HG02623 (cell line): ENCODE measurements around the gene RYR3.

Experiments
- ATAC-seq: cut with Tn5 transposase; IDR thresholded peaks from one replicate; pipeline ENCODE4 v1.9.1; 2021; ENCODE audit warnings: moderate library complexity; ENCODE audit not compliant: unreplicated experiment

The RYR3 gene

GRCh38 chr15:33636958-33637357 lies 326.2 kb downstream of the RYR3 start:
- no peak for ATAC-seq

DNA sequence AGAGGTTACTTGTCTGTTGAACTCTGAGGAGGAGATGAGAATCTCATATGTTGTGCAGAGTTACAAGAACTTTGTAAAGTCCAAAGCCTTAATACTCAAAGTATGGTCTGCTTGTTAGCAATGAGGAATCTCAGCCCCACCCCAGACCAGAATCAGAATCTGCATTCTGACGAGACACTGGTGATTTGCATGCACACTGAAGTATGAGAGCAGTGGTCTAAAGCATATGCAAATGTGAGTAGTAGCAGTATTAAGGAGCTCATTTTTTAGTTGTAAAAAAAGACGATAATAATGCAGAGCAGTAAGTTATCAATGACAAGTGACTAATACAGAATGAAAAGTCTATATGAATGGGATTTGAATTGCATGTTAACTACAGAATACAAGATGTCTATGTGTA lies 327.7 kb downstream of the RYR3 start:
- ATAC-seq, result no peak

- no peak for ATAC-seq
Observed at GRCh38 chr15:33639051-33639450, 328.3 kb downstream of the RYR3 start.

GRCh38 chr15:33639456-33639855 lies 328.7 kb downstream of the RYR3 start:
- no peak for ATAC-seq

GRCh38 chr15:33639978-33640377 lies 329.2 kb downstream of the RYR3 start:
- ATAC-seq, result no peak

GRCh38 chr15:33641069-33641468 lies 330.3 kb downstream of the RYR3 start:
- ATAC-seq, result no peak

- no peak for ATAC-seq
Observed at GRCh38 chr15:33644304-33644703, 333.5 kb downstream of the RYR3 start.

GRCh38 chr15:33646744-33647143 lies 336.0 kb downstream of the RYR3 start:
- ATAC-seq, result no peak

GRCh38 chr15:33649217-33649933 lies 338.6 kb downstream of the RYR3 start:
- no peak for ATAC-seq

- no peak for ATAC-seq
Observed at GRCh38 chr15:33654860-33655259, 344.1 kb downstream of the RYR3 start.

GRCh38 chr15:33655488-33655887 lies 344.7 kb downstream of the RYR3 start:
- no peak for ATAC-seq

DNA sequence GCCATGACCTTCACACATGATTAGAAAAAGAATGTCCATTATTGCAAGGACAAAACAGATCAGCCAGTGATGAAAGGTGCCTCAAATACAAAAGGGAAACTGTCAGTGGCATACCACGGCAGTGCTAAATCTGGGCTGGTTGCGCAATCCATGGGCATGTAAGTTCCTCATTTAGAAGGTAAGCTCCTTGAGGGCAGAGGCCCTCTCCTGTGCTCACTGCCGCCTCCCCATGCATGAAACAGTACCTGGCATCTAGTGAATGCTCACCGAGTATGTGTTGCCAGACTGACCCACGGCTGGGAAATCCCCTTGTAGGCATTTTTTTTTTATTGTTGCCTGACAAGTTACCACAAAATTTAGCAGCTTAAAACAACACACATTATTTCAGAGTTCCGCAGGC lies 345.4 kb downstream of the RYR3 start:
- no peak for ATAC-seq

- no peak for ATAC-seq
Observed at GRCh38 chr15:33660151-33660550, 349.4 kb downstream of the RYR3 start.

- ATAC-seq, result no peak
Observed at GRCh38 chr15:33662014-33662413, 351.2 kb downstream of the RYR3 start.

DNA sequence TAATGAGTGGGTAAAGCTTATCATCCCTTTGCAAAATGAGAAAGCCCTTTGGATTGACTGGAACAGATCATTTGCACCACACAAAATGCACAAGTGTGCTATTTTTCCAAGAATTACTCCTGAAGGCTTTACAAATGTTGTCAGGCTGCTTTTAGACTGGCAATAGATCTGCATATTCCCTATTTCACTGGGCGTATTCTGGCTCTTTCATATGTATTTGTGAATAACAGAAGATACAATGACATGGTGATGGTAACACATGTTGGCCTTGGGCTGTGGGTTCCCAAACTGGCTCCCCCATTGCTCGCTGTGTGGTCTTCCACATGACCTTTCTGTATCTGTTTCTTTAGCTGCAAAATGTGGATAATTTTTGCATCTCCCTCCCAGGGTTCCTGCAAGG lies 354.2 kb downstream of the RYR3 start:
- ATAC-seq, result no peak

DNA sequence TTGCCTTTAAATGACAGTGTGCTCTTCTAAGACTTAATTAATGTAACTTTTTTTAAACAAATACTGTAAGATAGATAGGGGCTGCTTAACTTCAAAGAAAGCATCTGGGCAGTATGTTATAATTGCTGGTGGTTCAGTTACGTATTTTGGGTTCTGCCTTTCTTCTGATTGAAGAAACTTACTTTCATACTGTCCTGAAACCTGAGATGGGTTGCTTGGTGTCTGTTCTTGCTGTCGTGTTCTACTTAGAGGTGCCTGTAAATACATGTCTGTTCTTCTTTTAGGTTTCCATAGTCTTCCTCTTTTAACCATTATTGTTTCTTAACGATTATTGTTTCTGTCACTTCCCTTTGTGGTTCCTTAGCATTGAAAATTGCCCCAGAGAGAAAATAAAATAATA lies 359.8 kb downstream of the RYR3 start:
- ATAC-seq, result no peak

DNA sequence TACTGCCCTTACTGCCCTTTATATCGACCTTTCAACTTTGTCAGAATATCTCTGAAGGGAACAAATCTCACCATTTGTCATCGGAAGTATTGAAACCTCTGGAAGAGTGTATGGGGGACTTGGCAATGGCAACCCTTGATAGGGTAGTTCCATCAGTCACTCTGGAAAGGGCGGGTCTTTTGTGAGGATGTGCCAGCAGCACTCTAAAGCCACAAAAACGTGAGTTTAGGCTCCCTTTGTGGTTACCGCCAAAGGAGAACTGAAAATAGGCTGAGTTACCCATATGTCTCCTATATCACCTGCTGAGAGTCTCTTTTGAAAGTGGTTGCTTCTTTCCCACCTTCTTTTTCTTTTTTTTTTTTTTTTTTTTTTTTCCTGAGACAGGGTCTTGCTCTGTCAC lies 360.7 kb downstream of the RYR3 start:
- ATAC-seq, result peak; percentile 78

DNA sequence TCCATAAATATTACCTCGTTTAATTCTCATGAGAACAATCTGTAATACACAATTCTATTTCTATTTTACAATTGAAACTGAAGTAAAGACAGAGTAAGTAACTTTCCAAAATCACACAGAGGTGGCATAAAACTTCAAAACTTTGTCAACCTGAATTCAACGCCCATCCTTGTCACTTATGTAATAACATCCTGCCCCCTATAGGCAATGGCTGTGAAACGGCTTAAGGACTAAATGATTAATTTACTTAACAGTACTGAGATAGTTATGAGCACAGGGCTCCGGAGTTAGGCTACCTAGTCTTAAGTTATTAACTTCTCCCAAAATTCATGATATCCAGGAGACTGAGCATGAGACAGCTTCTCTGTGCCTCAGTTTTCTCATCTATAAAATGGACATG lies 364.5 kb downstream of the RYR3 start:
- ATAC-seq, result no peak

DNA sequence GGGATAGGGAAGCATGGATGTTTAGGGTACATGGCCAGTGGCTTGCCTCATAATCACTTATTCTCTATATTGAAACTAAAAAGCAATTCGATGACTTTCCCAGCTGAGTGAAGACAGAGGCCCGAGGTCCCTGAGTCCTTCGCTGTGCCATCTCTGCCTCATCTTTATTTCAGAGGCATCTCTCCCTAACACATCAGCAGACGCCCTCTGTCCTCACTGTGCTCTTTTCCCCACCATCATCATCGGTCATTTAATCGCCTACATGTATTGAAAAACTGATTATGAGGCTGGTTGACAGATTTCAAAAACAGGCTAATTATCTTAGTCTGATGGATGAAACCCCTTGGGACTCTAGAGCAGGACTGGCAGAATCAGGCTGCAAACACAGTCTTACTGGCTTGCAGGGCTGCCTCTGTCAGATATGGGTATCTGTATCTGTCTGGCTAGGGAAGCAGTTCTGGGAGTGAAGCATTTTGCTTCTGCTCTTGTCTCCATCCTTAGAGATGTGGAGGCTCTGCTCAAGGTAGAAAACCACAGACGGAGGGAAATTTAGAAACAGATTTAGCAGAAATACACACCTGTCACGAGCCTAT lies 366.6 kb downstream of the RYR3 start:
- no peak for ATAC-seq

DNA sequence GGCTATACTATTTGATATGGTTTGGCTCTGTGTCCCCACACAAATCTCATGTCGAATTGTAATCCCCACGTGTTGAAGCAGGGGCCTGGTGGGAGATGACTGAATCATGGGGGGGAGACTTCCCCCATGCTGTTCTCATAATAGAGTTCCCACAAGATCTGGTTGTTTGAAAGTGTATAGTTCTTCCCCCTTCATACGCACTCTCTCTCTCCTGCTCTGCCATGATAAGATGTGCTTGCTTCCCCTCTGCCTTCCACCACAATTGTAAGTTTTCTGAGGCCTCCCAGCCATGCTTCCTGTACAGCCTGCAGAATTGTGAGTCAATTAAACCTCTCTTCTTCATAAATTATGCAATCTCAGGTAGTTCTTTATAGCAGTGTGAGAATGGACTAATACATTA lies 367.4 kb downstream of the RYR3 start:
- no peak for ATAC-seq

DNA sequence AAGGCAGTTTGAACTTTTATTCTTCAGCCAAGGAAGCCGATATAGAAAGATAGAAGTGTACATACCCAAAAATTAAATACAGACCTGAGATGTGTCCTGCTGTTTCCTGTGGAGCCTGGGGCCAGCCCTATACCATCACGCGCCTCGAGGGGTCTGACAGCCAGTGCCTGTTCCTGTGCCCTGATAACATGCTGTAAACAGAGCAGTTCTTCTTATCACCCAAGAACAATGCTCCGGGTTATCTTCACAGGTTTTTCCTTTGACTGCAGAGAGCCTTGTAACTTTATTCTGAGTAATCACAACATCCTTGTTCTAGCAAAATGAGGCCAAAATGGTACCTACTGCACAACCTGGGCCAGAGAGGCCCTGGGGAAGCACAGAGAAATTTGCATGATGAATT lies 367.8 kb downstream of the RYR3 start:
- no peak for ATAC-seq

DNA sequence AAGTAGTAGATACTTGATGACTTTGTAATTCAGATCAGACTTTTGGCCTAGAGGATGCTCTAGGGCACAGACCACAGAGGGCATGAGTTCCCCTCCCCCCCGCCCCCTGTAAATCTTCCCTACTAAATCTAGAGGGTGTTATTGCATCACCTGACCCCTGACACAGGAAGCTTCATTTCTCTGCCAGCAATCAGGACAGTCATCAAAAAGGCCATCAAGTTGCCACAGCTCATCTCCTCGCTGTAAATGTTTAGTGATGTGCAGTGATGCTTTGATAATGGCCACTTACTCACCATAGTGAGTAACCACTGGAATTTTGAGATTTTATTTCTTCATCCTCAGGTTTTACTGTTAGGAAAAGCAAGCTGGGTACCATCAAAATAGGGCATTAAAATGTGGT lies 368.3 kb downstream of the RYR3 start:
- ATAC-seq, result no peak

DNA sequence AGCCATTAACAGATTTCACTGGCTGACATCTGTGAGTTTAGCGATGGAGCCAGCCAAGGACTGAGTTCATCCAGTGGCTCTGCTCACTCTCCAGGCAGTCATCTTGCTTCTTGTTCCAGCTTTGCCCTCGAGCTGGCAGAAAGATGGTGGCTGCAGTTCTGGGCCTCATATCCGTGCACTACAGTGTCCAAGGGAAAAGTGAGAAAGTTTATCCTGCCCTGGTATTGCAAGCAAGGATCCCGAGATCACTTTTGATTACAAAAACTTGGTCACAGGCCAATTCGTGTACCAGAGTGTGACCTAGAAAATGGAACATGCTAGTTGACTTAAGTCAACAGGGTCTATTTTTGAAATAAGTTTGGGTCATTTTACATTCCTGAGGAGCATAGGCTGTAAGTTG lies 369.6 kb downstream of the RYR3 start:
- ATAC-seq, result no peak
